Measurements from ENCODE around the gene TTC34. TPM values are rescaled to one million over a fixed set of nuclear protein-coding genes. Genes with fewer than 3 reads are reported as not detected.

The TTC34 gene
- total RNA-seq, 1 experiment from 2014 or later: 1.3 TPM

- TF ChIP-seq SIN3A (IDR thresholded peaks at IDR 0.05; ENCODE audit: low read depth) (peak; percentile 49; the same call in 1 of the 2 replicates), ELF1 (IDR thresholded peaks at IDR 0.05; ENCODE audit: borderline replicate concordance, low read depth) (no peak; the same call in 1 of the 2 replicates), CEBPB (IDR thresholded peaks at IDR 0.05; ENCODE audit: low read depth) (no peak)
Observed at GRCh38 chr1:2642560-2643413, 158.7 kb downstream of the TTC34 start (continued).

- H3K27ac ChIP-seq (ENCODE audit: low read depth, low read length): peak overlapping the region; percentile 92
- peak overlapping the region; percentile 99 for H3K4me2 ChIP-seq (ENCODE audit: low read length)
- ATAC-seq (peak; percentile 12), DNase-seq (ENCODE audit: low read depth, low spot score) (no peak)
- no peaks in the 10 kb centered on the region; a peak in 1 of 4 replicates for H3K9me3 ChIP-seq (ENCODE audit: control insufficient read depth in 1 of 2, insufficient read depth in 1 of 2, low read depth in 1 of 2, low read length in 2 of 2)
- no peaks in the 10 kb centered on the region for H3K27me3 ChIP-seq (ENCODE audit: insufficient read depth, low read length)
- POLR2A ChIA-PET: no interaction called here
- TF ChIP-seq CTCF (IDR thresholded peaks at IDR 0.05 in 2 of 3, conservative IDR thresholded peaks at IDR 0.05 in 1 of 3; ENCODE audit: borderline replicate concordance in 1 of 3, insufficient read depth in 1 of 3, low read depth in 2 of 3, low read length in 2 of 3): no peak
- no peak for TF ChIP-seq SP1 (IDR thresholded peaks at IDR 0.05; ENCODE audit: low read depth)
- peak; percentile 51; the same call in 1 of the 2 replicates for TF ChIP-seq MAX (IDR thresholded peaks at IDR 0.05)
- TF ChIP-seq CBX3 (IDR thresholded peaks at IDR 0.05; ENCODE audit: low read depth): no peak
- TF ChIP-seq CEBPB (IDR thresholded peaks at IDR 0.05; ENCODE audit: low read depth): no peak
- TF ChIP-seq ZBTB33 (IDR thresholded peaks at IDR 0.05; ENCODE audit: extremely low read depth, insufficient replicate concordance, low read length): no peak
- H4K20me1 ChIP-seq (ENCODE audit: insufficient read depth): no peaks in the 10 kb centered on the region
- H2AFZ ChIP-seq (ENCODE audit: low read depth, low read length, poor library complexity, severe bottlenecking): no peak overlapping the region
- no peaks in the 10 kb centered on the region for H3K9me2 ChIP-seq (ENCODE audit: insufficient read depth)
- H3K4me1 ChIP-seq (ENCODE audit: control insufficient read depth in 1 of 2, insufficient read depth in 2 of 2, low read length in 2 of 2): peaks cover 6 to 28% of the 10 kb centered on the region in 2 experiments; a peak in 3 of 4 replicates
- peak overlapping the region; percentile 82 to 92 for H3K4me3 ChIP-seq (replicated peaks in 1 of 2; ENCODE audit: low read depth in 1 of 2, low read length in 2 of 2)
- BruUV-seq (replicated peaks): TSS peak; percentile 43
- RAD21 ChIA-PET (ENCODE audit: low non-redundant PET in 1 of 2, low total read pairs in 2 of 2, uncharacterized antibody in 2 of 2, unreplicated experiment in 2 of 2): no interaction called here
- CTCF ChIA-PET: no interaction called here
- H3K36me3 ChIP-seq (ENCODE audit: control insufficient read depth in 1 of 2, insufficient read depth in 2 of 2, low read length in 2 of 2): no peaks in the 10 kb centered on the region
- peaks cover 13% of the 10 kb centered on the region; the same call in 1 of the 2 replicates for H3K79me2 ChIP-seq (ENCODE audit: insufficient read depth, low read length)
- intact Hi-C loops (cut with micrococcal nuclease): loop anchor here (2.0 to 5.0 kb wide), 3 partner anchors 55 to 230 kb away; partner anchors contain the start of genes PEX10 and PRXL2B
- H3K9ac ChIP-seq (ENCODE audit: low read length): peak overlapping the region; percentile 92
Observed at GRCh38 chr1:2642131-2642559, 159.3 kb downstream of the TTC34 start.
